LNCAP (cell line): ENCODE measurements around the gene TWNK.

Experiments
- TF ChIP-seq, protein P1 (sequence below): fragments of 450-650 bp; IDR thresholded peaks from 2 replicates; pipeline ENCODE4 v1.5.1; 2017; ENCODE audit warnings: mild to moderate bottlenecking

The TWNK gene

DNA sequence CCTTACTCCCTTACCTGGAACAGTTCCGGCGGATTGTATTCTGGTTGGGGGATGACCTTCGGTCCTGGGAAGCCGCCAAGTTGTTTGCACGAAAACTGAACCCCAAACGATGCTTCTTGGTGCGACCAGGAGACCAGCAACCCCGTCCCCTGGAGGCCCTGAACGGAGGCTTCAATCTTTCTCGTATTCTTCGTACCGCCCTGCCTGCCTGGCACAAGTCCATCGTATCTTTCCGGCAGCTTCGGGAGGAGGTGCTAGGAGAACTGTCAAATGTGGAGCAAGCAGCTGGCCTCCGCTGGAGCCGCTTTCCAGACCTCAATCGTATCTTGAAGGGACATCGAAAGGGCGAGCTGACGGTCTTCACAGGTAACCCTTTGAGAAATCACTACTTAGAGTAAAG is 1.7 kb downstream of the TWNK start:
- TF ChIP-seq, protein P1, sequence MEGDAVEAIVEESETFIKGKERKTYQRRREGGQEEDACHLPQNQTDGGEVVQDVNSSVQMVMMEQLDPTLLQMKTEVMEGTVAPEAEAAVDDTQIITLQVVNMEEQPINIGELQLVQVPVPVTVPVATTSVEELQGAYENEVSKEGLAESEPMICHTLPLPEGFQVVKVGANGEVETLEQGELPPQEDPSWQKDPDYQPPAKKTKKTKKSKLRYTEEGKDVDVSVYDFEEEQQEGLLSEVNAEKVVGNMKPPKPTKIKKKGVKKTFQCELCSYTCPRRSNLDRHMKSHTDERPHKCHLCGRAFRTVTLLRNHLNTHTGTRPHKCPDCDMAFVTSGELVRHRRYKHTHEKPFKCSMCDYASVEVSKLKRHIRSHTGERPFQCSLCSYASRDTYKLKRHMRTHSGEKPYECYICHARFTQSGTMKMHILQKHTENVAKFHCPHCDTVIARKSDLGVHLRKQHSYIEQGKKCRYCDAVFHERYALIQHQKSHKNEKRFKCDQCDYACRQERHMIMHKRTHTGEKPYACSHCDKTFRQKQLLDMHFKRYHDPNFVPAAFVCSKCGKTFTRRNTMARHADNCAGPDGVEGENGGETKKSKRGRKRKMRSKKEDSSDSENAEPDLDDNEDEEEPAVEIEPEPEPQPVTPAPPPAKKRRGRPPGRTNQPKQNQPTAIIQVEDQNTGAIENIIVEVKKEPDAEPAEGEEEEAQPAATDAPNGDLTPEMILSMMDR = no peak

DNA sequence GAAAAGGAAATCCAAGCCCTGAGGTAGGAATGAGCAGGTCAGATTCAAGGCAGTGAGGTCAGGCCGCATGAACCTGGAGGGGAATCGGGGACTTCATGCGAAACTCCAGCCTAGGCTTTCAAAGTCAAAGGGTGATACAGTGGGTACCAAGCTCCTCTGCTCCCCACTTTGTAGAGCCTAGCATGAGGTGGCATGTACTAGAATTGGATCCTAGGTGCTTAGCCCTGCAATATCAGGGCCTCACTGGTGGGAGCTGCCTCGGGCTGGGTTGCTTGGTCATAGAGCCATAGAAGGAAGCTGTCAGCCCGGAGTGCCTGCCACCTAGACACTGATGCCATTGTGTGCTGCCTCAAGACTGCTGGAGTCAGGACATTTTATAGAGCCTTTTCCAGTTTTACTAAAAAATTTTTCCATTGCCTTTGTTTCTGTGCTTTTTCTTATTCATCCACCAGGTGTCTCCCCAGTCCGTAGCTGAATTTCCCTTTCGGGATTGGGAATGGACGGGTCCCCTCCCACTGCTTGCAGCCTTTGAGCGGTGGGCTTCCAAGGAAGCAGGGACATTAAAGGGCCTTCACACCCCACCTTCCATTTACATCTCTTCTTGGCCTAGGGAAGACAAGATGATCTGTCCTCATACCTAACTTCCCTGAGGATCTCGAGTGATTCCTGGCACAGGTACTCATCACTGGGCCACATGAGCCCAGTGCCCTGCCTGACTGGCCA is 6.8 kb downstream of the TWNK start:
- TF ChIP-seq, protein P1 = peak; percentile 43

DNA sequence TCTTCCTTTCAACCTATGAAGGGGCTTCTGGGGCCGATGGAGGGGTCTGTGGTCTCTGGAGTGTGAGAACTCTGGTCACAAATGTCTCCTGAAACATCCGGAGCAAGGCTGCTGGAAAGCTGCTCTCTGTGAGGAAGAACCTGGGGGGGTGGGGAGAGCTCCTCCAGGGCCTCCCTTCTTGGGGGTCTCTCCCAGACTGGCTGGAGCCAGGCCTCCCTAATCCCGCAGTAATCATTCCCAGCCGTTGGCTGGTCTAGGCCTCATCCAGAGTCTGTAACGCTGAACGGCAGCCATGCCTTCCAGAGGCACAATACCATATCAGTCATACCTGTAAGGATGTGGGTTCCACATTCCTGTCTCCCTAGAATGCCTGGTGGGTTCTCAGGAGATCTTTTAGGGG is 7.8 kb downstream of the TWNK start:
- TF ChIP-seq, protein P1 = no peak

DNA sequence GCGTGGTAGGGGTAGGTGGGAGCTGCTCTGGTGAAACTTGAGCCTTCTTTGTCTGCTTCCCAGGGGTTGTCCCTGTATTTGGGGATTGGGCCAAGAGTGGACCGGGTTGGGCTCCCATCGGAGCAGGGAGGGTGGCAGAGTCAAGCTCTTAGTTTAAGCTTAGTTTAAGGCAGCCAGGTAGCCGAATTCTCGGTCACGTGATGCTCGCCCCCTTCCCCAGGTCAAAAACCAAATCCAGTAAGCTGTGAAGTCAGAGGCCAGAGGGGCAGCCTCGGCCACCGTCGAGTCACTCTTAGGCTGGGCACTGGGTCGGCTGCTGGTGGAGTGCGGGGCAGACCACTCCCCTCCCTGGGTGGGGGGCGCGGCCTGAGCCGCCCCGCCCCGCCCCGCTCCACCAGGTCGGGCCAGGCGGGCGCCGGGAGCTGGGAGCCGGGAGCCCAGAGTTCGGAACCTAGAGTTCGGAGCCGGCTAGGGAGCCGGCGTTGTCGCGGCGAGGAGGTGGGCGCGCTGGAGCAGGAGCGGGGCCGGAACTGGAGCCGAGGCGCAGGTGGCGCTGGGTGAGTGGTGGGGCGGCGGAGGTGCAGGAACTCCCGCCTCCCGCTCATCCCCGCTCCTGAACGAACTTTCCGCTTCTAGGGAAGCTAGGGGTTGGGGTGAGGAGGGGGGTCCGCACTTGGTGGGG is 9.5 kb downstream of the TWNK start:
- TF ChIP-seq, protein P1 = no peak

DNA sequence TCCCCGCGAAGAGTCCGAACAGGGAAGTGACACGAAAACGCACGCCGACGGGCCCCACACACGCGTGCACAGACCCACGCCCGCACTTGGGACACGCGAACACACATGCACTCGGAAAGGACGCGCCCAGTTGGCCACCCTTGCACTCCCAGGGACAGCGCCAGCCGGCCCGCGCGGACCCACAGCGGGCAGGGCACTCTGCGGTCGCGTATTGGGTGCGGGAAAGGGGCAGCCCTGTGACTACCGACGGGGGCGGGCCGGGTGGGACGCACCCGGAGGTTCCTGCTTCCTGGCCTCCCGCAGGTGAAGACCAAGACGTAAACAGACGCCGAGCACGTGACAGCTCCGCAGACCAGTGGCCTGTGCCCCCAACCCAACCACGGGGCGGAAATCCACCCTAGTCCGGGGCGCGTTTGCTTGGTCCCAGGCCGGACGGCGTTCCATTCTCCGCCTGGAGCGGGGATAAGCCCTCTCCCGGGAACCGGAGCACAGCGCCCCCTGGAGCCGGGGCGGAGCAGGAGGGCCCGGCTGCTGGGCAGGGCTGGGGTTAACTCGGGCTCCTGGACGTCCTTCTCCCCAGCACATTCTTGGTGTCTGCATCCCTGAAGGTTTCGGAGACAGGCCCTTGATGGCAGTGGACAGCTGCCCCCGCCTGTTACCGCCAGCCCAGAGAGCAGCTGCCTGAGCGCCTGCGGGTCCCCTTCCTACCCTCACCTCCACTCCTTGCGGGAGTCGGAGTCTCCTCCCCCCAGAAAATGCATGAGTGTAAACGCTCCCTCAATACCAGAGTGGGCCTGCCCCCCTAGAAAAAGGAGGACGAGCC is 10.2 kb downstream of the TWNK start:
- TF ChIP-seq, protein P1 = peak; percentile 69

DNA sequence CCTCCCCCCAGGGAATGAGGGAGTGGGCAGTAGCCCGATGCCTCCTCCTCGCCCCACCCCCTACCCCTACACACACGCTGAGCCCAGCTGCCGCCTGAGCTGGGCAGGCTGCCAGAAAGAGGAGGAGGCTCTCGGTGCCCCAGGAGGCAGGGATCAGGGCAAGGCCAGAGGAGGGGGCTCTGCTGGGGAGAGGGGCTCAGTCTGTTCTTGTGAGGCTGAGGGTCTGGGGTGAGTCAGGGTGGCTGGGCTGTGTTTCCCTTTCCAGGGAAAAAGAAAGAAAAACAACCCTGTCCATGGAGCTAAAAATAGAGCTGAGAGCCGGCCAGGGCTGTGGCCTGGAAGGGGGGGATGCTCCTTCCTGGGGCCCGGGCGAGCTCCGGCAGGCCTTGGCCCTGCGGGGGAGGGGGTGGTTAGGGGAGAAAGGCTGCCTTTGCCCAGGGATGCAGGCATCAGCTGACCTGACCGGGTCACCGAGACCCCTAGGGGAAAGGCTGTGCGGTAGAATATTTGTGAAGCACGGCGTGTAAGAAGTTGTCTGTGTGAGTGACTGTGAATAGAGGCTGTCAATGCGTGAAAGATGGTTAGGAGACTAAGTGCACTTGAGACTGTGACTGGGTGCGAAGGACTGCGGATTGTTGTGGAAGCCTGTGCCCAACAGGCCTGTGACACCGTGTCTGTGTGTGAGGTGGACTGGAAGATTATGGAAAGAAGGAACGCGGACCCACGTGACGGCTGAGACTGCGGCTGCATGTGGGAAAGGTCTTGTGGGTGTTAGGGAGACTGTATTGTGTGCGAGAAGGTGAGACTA is 11.0 kb downstream of the TWNK start:
- TF ChIP-seq, protein P1 = no peak
